PFSK-1 (cell line): ENCODE measurements around the gene S1PR3.

ENCODE experiments used
- FOXP2 ChIP-seq: optimal IDR thresholded peaks from 2 replicates; pipeline ENCODE3; 2011; ENCODE audit warnings: borderline replicate concordance, control low read depth, inconsistent platforms; ENCODE audit not compliant: insufficient read depth; ENCODE audit errors: extremely low read length, extremely low read depth
- POLR2AphosphoS5 ChIP-seq: IDR thresholded peaks from 2 replicates; pipeline ENCODE4 v1.6.1; 2012; ENCODE audit warnings: low read depth, mild to moderate bottlenecking, control low read depth, low read length, moderate library complexity
- REST ChIP-seq, 2 experiments: IDR thresholded peaks; 2 replicates each; pipeline versions ENCODE4 v1.6.1 to v1.8.0; 2011 to 2012; ENCODE audit warnings: low read depth in 2 of 2, low read length in 2 of 2, control low read depth in 1 of 2, inconsistent platforms in 1 of 2, mild to moderate bottlenecking in 1 of 2, moderate library complexity in 1 of 2; ENCODE audit not compliant: insufficient read depth in 1 of 2
- SIN3A ChIP-seq: IDR thresholded peaks from 2 replicates; pipeline ENCODE4 v1.6.1; 2012; ENCODE audit warnings: mild to moderate bottlenecking, low read length, moderate library complexity, borderline replicate concordance; ENCODE audit not compliant: insufficient read depth
- TAF1 ChIP-seq: IDR thresholded peaks from 2 replicates; pipeline ENCODE4 v1.6.1; 2012; ENCODE audit warnings: low read length, control low read depth, borderline replicate concordance; ENCODE audit not compliant: insufficient read depth

S1PR3 gene

DNA sequence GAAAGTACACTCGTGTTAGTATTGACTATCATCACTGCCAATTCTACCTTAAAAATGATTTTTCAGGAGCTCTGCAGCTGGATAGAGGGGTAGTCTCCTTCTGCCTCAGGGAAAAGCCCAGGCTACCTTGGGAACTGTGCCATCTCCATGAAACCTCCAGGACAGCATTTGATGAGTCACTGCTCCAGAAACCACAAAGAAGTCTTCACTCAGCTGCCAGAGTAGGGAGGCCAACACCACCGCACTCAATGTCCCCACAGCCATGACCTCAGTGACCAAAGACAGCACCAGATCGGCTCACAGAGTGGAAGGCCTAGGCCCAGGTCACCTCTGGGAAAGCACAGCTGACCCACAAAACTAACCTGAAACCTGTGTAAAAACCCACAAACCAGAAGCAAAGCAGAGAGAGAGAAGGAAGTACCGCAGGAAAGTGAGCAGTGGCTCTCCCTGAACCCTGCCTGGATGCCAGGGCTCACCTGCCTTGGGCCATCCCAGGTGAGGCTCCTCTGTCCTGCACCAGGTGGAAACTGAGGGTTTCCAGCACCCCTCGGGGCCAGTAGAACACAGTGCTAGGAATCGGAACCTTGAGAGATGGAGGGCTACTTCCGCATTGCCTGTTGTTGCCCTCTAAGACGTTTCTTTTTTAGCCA, 30.0 kb downstream of the S1PR3 start:
- TF ChIP-seq TAF1 = no peak
- no peak for TF ChIP-seq REST (IDR thresholded peaks at IDR 0.05; ENCODE audit: insufficient read depth in 1 of 2, low read depth in 2 of 2, low read length in 2 of 2)
- TF ChIP-seq POLR2AphosphoS5 = no peak
- no peak for TF ChIP-seq SIN3A
- no peak for TF ChIP-seq FOXP2

DNA sequence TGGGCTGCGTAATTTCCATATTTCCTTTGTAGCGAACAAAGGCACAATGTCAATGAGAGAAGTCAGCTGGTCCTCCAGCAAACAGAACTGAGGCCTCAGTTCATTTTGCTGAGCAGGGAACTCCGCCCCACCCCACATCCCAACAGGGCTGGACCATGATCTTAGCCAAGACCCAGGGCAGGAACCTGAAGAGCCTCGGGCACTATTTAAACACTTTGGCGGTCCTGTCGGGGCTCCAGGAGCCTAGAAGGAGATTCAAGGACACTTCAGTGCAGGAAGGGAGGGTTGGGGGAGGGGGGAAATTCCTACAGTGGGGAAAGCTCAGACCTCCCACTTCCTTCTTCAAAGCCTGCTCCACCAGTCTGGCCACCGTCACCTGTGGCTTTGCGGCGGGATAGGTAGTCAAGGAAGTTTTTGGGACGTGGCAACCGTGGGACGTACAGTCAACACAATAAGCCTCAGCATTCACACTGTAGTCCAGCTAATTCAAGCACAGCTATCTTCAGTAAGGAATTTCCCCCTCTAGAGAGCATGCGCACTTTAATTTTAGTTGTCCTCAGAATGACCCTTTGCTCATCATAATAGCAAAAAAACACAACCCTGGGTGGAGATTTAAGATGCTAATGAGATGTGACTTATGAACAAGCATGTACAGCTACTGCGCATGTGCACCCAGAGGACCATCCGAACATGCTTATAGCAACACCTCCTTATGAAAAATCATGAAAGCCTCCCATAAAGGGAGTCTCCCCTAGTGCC, 30.9 kb downstream of the S1PR3 start:
- no peak for TF ChIP-seq FOXP2
- TF ChIP-seq TAF1 = no peak
- no peak for TF ChIP-seq REST (IDR thresholded peaks at IDR 0.05; ENCODE audit: insufficient read depth in 1 of 2, low read depth in 2 of 2, low read length in 2 of 2)
- no peak for TF ChIP-seq SIN3A
- TF ChIP-seq POLR2AphosphoS5 = no peak

DNA sequence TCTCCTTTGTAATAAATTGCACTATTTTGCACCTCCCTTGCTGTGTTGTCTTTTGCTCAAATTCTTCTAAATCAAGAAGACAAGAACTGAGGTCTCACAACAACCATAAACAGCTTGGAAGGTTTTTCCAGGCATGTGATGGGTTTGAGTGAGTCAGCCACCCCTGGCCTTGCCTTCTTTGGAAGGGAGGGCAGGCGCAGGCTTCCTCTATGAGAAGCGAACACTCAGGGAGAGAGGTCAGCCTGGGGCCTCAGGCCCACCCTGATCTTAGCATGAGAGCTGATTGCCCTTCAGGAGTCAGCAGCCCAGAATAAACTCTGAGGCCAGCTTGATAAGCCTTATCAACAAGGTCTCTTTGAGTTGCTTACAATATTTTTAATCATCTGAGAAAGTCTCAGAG, 31.6 kb downstream of the S1PR3 start:
- no peak for TF ChIP-seq SIN3A
- no peak for TF ChIP-seq TAF1
- TF ChIP-seq REST (IDR thresholded peaks at IDR 0.05; ENCODE audit: insufficient read depth in 1 of 2, low read depth in 2 of 2, low read length in 2 of 2) = no peak
- no peak for TF ChIP-seq POLR2AphosphoS5
- TF ChIP-seq FOXP2 = no peak

- TF ChIP-seq POLR2AphosphoS5 (no peak), SIN3A (no peak), FOXP2 (no peak), TAF1 (no peak), REST (IDR thresholded peaks at IDR 0.05; ENCODE audit: insufficient read depth in 1 of 2, low read depth in 2 of 2, low read length in 2 of 2) (no peak)
Measured at GRCh38 chr9:89023740-89024139, 32.5 kb downstream of the S1PR3 start.

GRCh38 chr9:89024727-89025126, 33.5 kb downstream of the S1PR3 start:
- no peak for TF ChIP-seq POLR2AphosphoS5
- TF ChIP-seq SIN3A = no peak
- no peak for TF ChIP-seq REST (IDR thresholded peaks at IDR 0.05; ENCODE audit: insufficient read depth in 1 of 2, low read depth in 2 of 2, low read length in 2 of 2)
- no peak for TF ChIP-seq FOXP2
- no peak for TF ChIP-seq TAF1
